ENCODE measurements around the gene LMTK2.

DNA sequence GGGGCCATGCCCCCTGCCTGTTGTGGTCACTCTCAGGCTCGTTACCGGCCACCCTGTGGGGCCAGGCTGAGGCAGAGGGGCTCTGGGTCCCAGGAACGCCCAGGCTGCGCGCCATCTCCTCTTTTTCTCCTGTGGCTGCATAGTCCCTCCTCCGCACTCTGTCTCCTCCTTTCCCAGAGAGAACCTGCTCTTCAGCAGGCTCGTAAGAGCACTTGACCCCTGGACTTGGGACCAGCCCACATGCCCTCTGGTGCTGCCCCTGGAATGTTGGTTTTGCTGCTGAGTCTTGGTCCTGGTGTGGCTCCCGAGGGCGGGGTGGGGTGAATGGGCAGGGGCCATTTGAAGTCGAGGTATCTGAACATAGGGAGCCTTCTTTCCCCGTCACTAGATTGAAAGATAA is 98.0 kb downstream of the LMTK2 start:
- no peak for TF ChIP-seq POLR2A (IDR thresholded peaks at IDR 0.05)
- TF ChIP-seq, protein P1, sequence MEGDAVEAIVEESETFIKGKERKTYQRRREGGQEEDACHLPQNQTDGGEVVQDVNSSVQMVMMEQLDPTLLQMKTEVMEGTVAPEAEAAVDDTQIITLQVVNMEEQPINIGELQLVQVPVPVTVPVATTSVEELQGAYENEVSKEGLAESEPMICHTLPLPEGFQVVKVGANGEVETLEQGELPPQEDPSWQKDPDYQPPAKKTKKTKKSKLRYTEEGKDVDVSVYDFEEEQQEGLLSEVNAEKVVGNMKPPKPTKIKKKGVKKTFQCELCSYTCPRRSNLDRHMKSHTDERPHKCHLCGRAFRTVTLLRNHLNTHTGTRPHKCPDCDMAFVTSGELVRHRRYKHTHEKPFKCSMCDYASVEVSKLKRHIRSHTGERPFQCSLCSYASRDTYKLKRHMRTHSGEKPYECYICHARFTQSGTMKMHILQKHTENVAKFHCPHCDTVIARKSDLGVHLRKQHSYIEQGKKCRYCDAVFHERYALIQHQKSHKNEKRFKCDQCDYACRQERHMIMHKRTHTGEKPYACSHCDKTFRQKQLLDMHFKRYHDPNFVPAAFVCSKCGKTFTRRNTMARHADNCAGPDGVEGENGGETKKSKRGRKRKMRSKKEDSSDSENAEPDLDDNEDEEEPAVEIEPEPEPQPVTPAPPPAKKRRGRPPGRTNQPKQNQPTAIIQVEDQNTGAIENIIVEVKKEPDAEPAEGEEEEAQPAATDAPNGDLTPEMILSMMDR (IDR thresholded peaks at IDR 0.05): no peak
